ENCODE results near the gene RGL2.

DNA sequence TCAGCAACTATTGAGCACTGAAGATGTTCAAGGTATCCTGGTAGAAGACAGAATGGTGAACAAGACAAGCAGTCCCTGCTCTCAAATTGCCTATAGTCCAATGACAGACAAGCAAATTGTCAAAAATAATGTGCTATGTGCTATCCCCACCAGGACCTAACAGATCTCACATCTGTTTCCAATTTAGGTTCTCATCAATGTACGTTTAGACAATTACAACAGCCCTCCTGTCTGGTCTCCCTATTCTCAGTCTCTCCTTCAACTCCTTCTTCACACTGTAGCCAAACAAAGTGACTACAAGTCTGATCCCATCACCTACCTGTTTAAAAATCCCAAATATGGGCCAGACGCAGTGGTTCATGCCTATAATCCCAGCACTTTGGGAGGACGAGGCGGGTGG is 7.6 kb upstream of the RGL2 start:
- TF ChIP-seq, protein P1, sequence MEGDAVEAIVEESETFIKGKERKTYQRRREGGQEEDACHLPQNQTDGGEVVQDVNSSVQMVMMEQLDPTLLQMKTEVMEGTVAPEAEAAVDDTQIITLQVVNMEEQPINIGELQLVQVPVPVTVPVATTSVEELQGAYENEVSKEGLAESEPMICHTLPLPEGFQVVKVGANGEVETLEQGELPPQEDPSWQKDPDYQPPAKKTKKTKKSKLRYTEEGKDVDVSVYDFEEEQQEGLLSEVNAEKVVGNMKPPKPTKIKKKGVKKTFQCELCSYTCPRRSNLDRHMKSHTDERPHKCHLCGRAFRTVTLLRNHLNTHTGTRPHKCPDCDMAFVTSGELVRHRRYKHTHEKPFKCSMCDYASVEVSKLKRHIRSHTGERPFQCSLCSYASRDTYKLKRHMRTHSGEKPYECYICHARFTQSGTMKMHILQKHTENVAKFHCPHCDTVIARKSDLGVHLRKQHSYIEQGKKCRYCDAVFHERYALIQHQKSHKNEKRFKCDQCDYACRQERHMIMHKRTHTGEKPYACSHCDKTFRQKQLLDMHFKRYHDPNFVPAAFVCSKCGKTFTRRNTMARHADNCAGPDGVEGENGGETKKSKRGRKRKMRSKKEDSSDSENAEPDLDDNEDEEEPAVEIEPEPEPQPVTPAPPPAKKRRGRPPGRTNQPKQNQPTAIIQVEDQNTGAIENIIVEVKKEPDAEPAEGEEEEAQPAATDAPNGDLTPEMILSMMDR (IDR thresholded peaks at IDR 0.05; ENCODE audit: low read depth, low read length, poor library complexity, severe bottlenecking) = no peak
- TF ChIP-seq EZH2phosphoT487 (IDR thresholded peaks at IDR 0.05; ENCODE audit: borderline replicate concordance, low read length) = no peak

All from DOHH2 (cell line).